ENCODE data around the gene RNF121.

RNF121 gene

DNA sequence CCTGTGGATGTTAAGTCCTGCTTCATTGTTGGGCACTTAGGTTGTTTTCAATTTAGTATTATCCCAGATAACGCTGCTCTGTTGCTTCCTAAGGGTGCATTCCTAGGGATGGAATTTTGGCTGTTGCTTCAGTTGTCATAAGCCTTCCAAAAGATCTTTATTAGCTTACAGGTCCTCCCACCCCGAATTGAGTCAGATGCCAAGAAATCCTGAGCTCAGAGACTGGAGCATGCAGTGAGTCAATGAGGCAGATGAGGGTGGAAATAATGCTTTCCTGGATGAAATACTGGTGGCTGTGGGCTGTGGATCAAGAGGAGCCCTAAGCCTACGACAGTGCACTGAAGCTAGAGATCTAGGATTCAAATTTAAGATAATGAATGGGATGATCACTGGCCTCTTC, 59.2 kb downstream of the RNF121 start:
- H3K27me3 ChIP-seq (ENCODE audit: control insufficient read depth, low read length) = no peaks in the 10 kb centered on the region
- H3K27ac ChIP-seq (ENCODE audit: low read depth, low read length) = no peak overlapping the region
- no peaks in the 10 kb centered on the region for H4K20me1 ChIP-seq (ENCODE audit: control insufficient read depth, insufficient read depth, low read depth, low read length)
- no peak overlapping the region for H3K4me2 ChIP-seq (ENCODE audit: low read length)
- H3K9me3 ChIP-seq (ENCODE audit: control insufficient read depth, insufficient read depth, low read length) = no peaks in the 10 kb centered on the region
- H3K4me1 ChIP-seq (ENCODE audit: control insufficient read depth, low read length) = peaks cover 26% of the 10 kb centered on the region
- H3K4me3 ChIP-seq (ENCODE audit: low read length) = no peak overlapping the region
- TF ChIP-seq, protein P1, sequence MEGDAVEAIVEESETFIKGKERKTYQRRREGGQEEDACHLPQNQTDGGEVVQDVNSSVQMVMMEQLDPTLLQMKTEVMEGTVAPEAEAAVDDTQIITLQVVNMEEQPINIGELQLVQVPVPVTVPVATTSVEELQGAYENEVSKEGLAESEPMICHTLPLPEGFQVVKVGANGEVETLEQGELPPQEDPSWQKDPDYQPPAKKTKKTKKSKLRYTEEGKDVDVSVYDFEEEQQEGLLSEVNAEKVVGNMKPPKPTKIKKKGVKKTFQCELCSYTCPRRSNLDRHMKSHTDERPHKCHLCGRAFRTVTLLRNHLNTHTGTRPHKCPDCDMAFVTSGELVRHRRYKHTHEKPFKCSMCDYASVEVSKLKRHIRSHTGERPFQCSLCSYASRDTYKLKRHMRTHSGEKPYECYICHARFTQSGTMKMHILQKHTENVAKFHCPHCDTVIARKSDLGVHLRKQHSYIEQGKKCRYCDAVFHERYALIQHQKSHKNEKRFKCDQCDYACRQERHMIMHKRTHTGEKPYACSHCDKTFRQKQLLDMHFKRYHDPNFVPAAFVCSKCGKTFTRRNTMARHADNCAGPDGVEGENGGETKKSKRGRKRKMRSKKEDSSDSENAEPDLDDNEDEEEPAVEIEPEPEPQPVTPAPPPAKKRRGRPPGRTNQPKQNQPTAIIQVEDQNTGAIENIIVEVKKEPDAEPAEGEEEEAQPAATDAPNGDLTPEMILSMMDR (IDR thresholded peaks at IDR 0.05; ENCODE audit: low read depth, low read length, poor library complexity, severe bottlenecking) = no peak
- no peak for TF ChIP-seq EZH2phosphoT487 (IDR thresholded peaks at IDR 0.05; ENCODE audit: borderline replicate concordance, low read length)
- H3K9me2 ChIP-seq (replicated peaks; ENCODE audit: control insufficient read depth, low read length) = no peaks in the 10 kb centered on the region
- no peaks in the 10 kb centered on the region for H3K79me2 ChIP-seq (ENCODE audit: control insufficient read depth, low read length)
- peaks cover 8% of the 10 kb centered on the region for H3F3A ChIP-seq (ENCODE audit: control insufficient read depth, insufficient read depth)
- H3K36me3 ChIP-seq (ENCODE audit: control insufficient read depth, low read length) = peaks cover 13% of the 10 kb centered on the region; the same call in 1 of the 2 replicates

DNA sequence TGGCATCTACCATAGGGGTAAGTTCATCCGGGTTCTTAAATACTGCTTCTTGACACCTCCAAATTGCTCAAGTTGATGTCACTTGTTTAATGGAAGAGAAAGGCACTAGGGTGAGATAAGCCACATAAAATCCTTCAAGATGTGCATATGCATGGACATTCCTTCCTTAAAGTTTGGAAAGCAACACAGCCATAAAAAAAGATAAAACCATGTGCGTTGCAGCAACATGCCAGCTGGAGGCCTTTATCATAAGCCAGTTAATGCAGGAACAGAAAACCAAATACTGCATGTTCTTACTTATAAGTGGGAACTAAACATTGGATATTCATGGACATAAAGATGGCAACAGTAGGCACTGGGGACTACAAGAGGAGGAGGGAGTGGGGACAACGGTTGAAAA, 61.9 kb downstream of the RNF121 start:
- no peak overlapping the region for H3K27ac ChIP-seq (ENCODE audit: low read depth, low read length)
- no peak for TF ChIP-seq EZH2phosphoT487 (IDR thresholded peaks at IDR 0.05; ENCODE audit: borderline replicate concordance, low read length)
- TF ChIP-seq, protein P1 (IDR thresholded peaks at IDR 0.05; ENCODE audit: low read depth, low read length, poor library complexity, severe bottlenecking) = no peak
- peaks cover 47% of the 10 kb centered on the region for H3K4me1 ChIP-seq (ENCODE audit: control insufficient read depth, low read length)

DNA sequence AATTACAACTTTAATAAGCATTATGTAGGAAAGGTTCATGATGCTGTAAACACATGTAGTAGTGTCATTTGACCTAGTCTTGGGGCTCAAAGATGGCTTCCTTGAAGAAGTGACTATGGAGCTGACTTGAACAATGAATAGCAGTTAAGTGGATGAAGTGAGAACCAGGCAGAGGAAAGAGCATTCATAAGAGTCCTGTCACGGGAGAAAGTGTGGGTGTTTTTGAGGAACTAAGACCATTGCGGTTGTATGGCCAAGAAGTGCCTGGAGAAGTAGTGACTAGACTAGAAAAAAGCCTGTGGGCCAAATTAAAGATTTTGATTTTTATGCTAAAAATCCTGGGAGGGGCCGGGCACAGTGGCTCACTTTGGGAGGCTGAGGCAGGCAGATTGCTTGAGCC, 62.6 kb downstream of the RNF121 start:
- Histone ChIP-seq H3K4me3 (ENCODE audit: low read length) (no peak overlapping the region), H3K4me2 (ENCODE audit: low read length) (no peak overlapping the region), H3K9me3 (ENCODE audit: control insufficient read depth, insufficient read depth, low read length) (no peaks in the 10 kb centered on the region), H3K36me3 (ENCODE audit: control insufficient read depth, low read length) (peaks cover 8% of the 10 kb centered on the region; the same call in 1 of the 2 replicates), H3F3A (ENCODE audit: control insufficient read depth, insufficient read depth) (peaks cover 8% of the 10 kb centered on the region), H3K27me3 (ENCODE audit: control insufficient read depth, low read length) (no peaks in the 10 kb centered on the region), H3K79me2 (ENCODE audit: control insufficient read depth, low read length) (no peaks in the 10 kb centered on the region), H3K4me1 (ENCODE audit: control insufficient read depth, low read length) (peaks cover 46% of the 10 kb centered on the region), H3K27ac (ENCODE audit: low read depth, low read length) (no peak overlapping the region), H4K20me1 (ENCODE audit: control insufficient read depth, insufficient read depth, low read depth, low read length) (no peaks in the 10 kb centered on the region), H3K9me2 (replicated peaks; ENCODE audit: control insufficient read depth, low read length) (no peaks in the 10 kb centered on the region)
- TF ChIP-seq, protein P1 (IDR thresholded peaks at IDR 0.05; ENCODE audit: low read depth, low read length, poor library complexity, severe bottlenecking) = no peak
- no peak for TF ChIP-seq EZH2phosphoT487 (IDR thresholded peaks at IDR 0.05; ENCODE audit: borderline replicate concordance, low read length)

More for the DNA sequence above, 61.9 kb downstream of the RNF121 start:
- H3K27me3 ChIP-seq (ENCODE audit: control insufficient read depth, low read length) = no peaks in the 10 kb centered on the region
- H3K9me3 ChIP-seq (ENCODE audit: control insufficient read depth, insufficient read depth, low read length) = no peaks in the 10 kb centered on the region
- H3K36me3 ChIP-seq (ENCODE audit: control insufficient read depth, low read length) = peaks cover 8% of the 10 kb centered on the region; the same call in 1 of the 2 replicates
- H3K79me2 ChIP-seq (ENCODE audit: control insufficient read depth, low read length) = no peaks in the 10 kb centered on the region
- no peaks in the 10 kb centered on the region for H4K20me1 ChIP-seq (ENCODE audit: control insufficient read depth, insufficient read depth, low read depth, low read length)
- H3F3A ChIP-seq (ENCODE audit: control insufficient read depth, insufficient read depth) = peaks cover 8% of the 10 kb centered on the region
- no peak overlapping the region for H3K4me2 ChIP-seq (ENCODE audit: low read length)
- H3K4me3 ChIP-seq (ENCODE audit: low read length) = no peak overlapping the region
- H3K9me2 ChIP-seq (replicated peaks; ENCODE audit: control insufficient read depth, low read length) = no peaks in the 10 kb centered on the region

All from DOHH2 (cell line).